G401 (cell line): ENCODE data around the gene BSND. TPM values are rescaled to one million over a fixed set of nuclear protein-coding genes. Genes with fewer than 3 reads are reported as not detected.
"Not testable (repeated sequence)": the region's sequence is repeated elsewhere in the genome, so short reads cannot be mapped to it uniquely, and the experiment has no call there.

Source experiments
- DNase-seq: peaks from one replicate; pipeline ENCODE4 v3.0.0-alpha.2; 2015; ENCODE audit warnings: low spot score
- in situ Hi-C: cut with HindIII; loops from 2 replicates; pipeline ENCODE4 v1.10.0; 2016; ENCODE audit warnings: low sequenced_read_pairs, mixed read lengths
- total RNA-seq: library from RNA; depleted of rRNA; stranded (reverse); fragments of >200 nt; shearing (Covaris generic); gene quantifications from 2 replicates; pipeline ENCODE4 v1.2.3, GENCODE V29; 2014; rRNA removed

BSND gene
- total RNA-seq, result not detected in 2 replicates

GRCh38 chr1:54998677-54999076 lies at the start of gene BSND:
BSND (plus strand) TSS chr1:54998933; CDS start chr1:54999187, 254 bp downstream.
- in situ Hi-C loops, result no loop called here
- no peak for DNase-seq

DNA sequence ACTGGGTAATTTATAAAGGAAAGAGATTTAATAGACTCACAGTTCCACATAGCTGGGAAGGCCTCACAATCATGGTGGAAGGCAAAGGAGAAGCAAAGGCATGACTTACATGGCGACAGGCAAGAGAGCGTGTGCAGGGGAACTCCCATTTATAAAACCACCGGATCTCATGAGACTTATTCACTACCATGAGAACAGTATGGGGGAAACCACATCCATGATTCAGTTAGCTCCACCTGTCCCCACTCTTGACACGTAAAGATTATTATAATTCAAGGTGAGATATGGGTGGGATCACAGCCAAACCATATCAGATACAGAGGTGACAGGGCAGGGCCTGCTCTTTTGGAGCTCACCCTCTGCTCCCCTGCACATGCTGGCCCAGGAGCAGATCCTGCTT lies 49.7 kb upstream of the BSND start:
- in situ Hi-C loops, result no loop called here
- no peak for DNase-seq

- in situ Hi-C loops, result no loop called here
These were observed 48.7 kb upstream of the BSND start for GRCh38 chr1:54950006-54950368.

GRCh38 chr1:54950369-54951163 lies 48.2 kb upstream of the BSND start:
- peak; percentile 93 for DNase-seq
- in situ Hi-C loops, result no loop called here

More at GRCh38 chr1:54950006-54950368, 48.7 kb upstream of the BSND start:
- DNase-seq, result peak; percentile 70

GRCh38 chr1:54951810-54952226 lies 46.9 kb upstream of the BSND start:
- DNase-seq, result no peak
- in situ Hi-C loops, result no loop called here

DNA sequence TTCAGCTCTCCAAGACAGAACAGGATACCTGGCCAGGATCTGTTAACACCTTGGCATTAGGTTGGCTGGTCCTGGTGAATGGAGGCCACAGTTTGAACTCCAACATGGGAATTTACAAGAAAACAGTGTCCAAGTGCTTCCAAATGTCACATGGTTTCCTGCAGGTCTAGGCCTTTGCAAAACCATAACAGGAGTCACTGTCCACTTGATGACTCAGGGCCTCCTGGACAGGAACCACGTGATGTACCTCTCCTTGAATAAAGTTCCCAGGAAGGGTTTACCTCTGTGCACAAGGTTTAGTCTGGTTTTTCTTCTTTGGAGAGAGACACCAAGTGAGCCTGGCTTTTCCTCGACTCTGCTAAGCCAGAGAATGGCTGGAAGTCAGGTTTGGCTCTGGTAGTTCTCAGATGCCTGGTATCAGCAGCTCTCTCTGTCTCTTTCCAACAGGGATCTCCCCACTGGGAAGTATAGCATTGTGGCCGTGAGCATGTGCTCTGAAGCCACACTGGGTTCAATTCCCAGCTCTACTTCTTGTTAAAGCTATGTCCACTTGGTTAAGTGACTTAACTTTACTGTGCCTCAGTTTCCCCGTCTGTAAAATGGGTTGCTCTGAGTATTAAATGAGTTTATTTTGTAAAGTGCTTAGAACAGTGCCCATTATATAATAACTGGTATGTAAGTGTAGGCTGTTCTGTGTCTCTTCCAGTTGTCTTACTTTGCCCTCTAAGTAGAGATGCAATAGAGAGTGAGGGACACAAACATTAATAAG lies 45.6 kb upstream of the BSND start:
- in situ Hi-C loops, result no loop called here
- no peak for DNase-seq

- in situ Hi-C loops, result no loop called here
- DNase-seq, result no peak
These were observed 44.9 kb upstream of the BSND start for GRCh38 chr1:54953846-54954245.

DNA sequence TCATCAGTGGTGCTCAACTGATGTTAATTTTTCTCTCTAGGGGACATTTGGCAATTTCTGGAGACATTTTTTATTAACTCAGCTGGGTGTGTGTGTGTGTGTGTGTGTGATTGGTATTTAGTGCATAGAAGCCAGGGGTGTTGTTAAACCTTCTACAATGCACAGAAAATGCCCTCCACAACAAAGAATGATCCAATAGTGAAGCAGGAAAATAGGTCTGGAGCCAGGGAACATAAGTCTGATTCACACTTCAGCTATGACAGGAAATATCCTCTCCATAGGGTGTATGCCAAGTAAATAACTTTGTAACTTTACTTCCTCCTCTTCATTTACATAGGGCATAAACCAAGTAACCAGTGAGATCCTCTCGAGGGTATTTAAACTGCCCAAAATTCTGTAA lies 43.4 kb upstream of the BSND start:
- in situ Hi-C loops, result no loop called here
- no peak for DNase-seq

GRCh38 chr1:54956726-54957125 lies 42.0 kb upstream of the BSND start:
- in situ Hi-C loops, result no loop called here
- no peak for DNase-seq

DNA sequence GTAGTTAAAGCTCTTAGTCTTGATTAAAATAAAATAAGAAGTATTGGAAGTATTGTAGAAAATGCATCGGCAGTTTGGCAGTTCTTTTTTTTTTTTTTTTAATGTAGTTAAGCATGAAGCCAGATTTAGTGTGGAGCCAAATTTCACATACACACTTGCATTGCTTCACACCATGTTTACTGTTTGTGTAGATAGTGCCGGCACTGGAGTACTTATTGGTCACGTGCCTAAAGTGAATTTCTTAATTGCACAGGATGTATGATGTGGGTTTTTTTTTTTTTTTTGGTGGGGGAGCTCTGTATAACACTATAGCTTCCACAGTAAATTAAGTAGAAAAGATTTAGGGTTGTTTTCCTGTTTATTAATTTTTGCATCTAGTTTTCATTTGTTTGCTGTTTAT lies 39.5 kb upstream of the BSND start:
- in situ Hi-C loops, result no loop called here
- no peak for DNase-seq

DNA sequence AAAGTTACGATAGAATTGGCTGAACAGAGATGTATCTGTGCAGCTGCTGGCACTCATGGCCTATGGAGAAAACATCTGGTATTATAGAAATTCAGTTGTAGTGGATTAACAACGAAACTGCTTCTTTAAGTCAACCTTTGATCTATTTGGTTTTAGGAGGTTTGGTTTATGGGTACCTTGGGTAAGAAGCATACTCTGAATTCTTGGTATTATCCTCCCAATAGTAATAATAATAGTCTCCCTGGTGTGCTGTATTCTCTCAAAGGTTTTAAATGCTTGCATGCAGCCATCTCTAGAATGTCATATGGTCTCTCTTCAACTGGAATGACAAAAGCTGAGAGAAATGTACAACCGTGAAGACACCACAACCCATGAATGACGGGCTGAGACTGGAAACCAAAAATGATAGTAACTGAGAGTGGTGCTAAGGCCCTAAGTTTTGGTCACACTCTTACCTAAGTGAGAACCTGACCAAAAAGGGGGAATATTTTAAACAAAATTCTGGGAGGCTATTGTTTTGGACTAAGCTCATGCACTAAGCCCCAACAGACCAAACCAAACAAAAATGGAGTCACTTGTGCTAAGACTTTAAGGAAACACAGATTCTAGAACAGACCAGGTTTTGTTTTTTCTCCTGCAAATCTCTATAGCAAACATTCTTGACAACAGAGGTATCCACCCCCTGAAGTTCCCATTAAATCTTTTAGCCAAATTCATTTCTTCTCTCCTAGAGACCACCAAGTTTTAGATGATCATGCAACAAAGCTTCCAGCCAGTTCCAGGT lies 35.9 kb upstream of the BSND start:
- no peak for DNase-seq
- in situ Hi-C loops, result no loop called here

DNA sequence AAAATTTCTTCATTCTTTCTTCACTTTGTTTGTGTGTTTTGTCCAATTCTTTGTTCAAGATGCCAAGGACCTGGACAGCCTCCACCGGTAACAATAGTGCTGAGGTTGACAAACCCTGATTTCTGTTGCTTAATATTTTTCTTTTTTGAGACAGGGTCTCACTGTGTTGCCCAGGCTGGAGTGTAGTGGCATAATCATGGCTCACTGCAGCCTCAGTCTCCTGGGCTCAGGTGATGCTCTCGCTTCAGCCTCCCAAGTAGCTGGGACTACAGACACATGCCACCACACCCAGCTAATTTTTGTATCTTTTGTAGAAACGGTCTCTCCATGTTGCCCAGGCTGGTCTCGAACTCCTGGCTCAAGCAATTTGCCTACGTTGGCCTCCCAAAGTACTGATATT lies 34.9 kb upstream of the BSND start:
- in situ Hi-C loops, result not testable (repeated sequence)

GRCh38 chr1:54965624-54966340 lies 33.0 kb upstream of the BSND start:
- DNase-seq, result peak; percentile 24
- in situ Hi-C loops, result no loop called here

More for the DNA sequence above, 34.9 kb upstream of the BSND start:
- not testable (repeated sequence) for DNase-seq

GRCh38 chr1:54967372-54967771 lies 31.4 kb upstream of the BSND start:
- in situ Hi-C loops, result no loop called here

DNA sequence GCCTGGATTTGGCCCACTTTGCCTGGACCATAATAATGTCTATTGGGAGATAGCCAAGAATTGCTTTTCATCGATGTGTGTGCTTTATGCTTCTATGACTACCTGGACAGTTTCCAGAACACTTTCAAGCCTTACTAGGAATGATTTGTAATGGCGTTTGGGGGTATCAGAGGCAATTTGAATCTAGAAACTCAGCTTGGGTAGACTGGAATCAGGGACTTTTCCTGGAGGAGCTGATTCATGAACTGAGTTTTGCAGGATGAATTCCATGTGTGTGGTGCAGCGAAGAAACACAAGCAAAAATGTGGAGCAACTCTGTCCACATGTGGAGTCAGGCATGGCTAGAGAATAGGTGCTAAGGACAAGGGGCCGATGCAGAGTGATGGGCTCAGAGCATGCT lies 30.2 kb upstream of the BSND start:
- DNase-seq, result no peak
- in situ Hi-C loops, result no loop called here

More at GRCh38 chr1:54967372-54967771, 31.4 kb upstream of the BSND start:
- DNase-seq, result no peak

- DNase-seq, result no peak
- in situ Hi-C loops, result no loop called here
These were observed 28.9 kb upstream of the BSND start for GRCh38 chr1:54969879-54970278.

GRCh38 chr1:54970901-54971300 lies 27.8 kb upstream of the BSND start:
- in situ Hi-C loops, result no loop called here
- DNase-seq, result no peak

DNA sequence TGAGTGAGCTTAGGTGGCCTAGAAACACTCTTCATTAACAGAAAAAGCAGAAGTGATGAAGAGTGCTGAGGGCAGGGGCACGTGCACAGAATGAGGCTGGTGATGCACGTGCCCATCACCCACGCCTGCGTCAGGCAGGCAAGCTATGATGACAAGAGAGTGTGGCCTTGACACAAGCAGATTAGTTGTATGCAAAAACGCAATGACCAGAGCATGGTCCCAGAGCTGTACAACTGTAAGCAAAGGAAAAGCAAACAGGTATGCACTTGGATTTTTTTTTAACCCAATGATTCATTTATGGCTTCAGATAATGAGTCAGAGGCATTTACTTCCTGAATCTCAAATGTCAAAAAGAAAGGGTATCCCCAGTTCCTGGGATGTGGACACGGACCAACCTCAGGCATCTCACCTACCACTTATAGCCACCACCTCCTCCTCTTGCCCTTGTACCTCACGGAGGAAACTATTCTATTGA lies 27.4 kb upstream of the BSND start:
- DNase-seq, result no peak
- in situ Hi-C loops, result no loop called here

- DNase-seq, result no peak
- in situ Hi-C loops, result no loop called here
These were observed 26.3 kb upstream of the BSND start for GRCh38 chr1:54972436-54972835.
